ENCODE data around the gene TBC1D9B.

Gene TBC1D9B

DNA sequence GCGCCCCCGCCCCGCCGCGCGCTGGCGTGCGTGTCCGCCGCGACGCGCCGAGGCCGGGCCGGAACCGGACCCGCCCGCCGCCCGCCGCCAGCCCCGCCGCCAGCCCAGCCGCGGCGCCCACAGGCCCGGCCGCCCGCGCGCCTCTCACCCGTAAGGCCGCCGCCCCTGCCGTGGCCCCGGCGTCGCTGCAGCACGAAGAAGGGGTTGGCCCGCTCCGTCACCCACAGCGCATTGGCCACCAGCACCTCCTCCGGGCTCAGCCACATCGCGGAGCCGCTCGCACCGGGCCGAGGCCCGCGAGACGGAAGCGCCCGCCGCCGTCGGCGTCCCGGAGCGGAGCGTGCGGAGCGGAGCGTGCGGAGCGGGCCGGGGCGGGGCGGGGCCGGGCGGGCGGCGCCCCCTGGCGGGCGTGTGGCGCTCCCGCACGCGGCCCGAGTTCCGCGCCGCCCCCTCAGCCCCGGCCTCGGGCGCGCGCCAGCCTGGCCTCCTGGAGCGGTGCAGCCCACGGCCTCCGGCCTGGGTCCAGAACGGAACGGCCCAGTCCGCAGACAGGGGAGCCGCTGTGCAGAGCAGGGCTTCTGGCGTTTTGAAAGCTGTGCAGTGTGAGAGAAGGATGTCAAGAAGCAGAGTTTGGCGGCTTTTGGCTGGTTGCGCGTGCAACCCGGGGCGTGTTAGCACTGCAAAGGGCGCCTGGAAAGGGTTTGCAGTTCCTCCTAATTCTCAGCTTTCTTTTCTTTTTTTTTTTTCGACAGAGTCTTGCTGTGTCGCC lies at the start of gene TBC1D9B:
TBC1D9B (minus strand) TSS at position 342 of the 769 bp plus-strand sequence; CDS start at position 266, 76 bp downstream.
- in situ Hi-C loops (cut with HindIII; ENCODE audit: low pct_ligation_motif_present, low sequenced_read_pairs) = no loop called here

DNA sequence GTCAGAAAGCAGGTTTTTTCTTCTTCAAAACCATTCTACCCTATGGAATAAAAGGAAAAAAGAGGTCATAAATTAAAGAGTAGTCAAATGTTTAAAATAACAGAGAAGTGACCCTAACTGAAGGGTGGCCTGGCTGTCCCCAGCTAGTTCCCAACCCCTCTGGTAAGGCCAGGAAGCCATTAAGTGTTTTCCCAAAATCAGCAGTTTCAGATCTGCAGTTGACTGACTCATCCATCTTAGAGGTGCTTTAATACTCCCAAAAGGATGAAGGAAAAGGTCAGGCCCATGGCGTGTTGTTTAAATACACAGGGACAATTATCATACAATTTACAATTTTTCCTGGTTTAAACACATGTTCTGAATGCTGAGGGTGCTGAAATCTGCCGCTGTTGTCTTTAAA lies 47.9 kb upstream of the TBC1D9B start:
- Histone ChIP-seq H3K36me3 (replicated peaks) (no peaks in the 10 kb centered on the region), H3K27ac (no peak overlapping the region), H3K4me3 (ENCODE audit: low read depth, low read length) (no peak overlapping the region), H3K27me3 (replicated peaks) (no peaks in the 10 kb centered on the region)
- DNase-seq = no peak
- TF ChIP-seq, protein P1, sequence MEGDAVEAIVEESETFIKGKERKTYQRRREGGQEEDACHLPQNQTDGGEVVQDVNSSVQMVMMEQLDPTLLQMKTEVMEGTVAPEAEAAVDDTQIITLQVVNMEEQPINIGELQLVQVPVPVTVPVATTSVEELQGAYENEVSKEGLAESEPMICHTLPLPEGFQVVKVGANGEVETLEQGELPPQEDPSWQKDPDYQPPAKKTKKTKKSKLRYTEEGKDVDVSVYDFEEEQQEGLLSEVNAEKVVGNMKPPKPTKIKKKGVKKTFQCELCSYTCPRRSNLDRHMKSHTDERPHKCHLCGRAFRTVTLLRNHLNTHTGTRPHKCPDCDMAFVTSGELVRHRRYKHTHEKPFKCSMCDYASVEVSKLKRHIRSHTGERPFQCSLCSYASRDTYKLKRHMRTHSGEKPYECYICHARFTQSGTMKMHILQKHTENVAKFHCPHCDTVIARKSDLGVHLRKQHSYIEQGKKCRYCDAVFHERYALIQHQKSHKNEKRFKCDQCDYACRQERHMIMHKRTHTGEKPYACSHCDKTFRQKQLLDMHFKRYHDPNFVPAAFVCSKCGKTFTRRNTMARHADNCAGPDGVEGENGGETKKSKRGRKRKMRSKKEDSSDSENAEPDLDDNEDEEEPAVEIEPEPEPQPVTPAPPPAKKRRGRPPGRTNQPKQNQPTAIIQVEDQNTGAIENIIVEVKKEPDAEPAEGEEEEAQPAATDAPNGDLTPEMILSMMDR (IDR thresholded peaks at IDR 0.05; ENCODE audit: low read depth, low read length, missing control alignments) = no peak
- in situ Hi-C loops (cut with HindIII; ENCODE audit: low pct_ligation_motif_present, low sequenced_read_pairs) = no loop called here

More for the DNA sequence above, at the start of gene TBC1D9B:
- Histone ChIP-seq H3K27ac (no peak within 1 kb of the TSS), H3K36me3 (replicated peaks) (peaks cover 13% of the 10 kb centered on the region), H3K4me3 (ENCODE audit: low read depth, low read length) (peak within 1 kb of the TSS; percentile 77), H3K27me3 (replicated peaks) (no peaks in the 10 kb centered on the region)
- no peak for DNase-seq
- TF ChIP-seq, protein P1 (IDR thresholded peaks at IDR 0.05; ENCODE audit: low read depth, low read length, missing control alignments) = peak; percentile 29

DNA sequence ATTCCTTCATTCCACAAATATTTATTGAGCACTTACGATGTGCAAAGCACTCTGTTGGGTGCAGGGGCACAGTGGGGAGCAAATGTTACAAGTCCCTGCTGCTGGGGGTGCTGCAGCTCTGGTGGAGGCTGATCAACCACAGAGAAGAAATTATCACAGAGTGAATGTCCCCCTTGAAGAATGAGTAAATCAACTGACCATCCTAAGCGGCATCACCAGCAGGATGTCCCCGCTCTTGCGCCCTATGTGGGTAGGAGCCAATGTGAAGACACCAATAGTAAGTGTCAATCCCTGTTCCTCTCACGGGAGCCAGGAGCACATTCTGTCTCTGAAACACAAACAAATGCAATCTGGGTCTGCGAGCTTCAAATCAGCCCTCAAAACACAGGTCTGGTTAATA lies 47.4 kb upstream of the TBC1D9B start:
- TF ChIP-seq, protein P1 (IDR thresholded peaks at IDR 0.05; ENCODE audit: low read depth, low read length, missing control alignments) = no peak
- in situ Hi-C loops (cut with HindIII; ENCODE audit: low pct_ligation_motif_present, low sequenced_read_pairs) = no loop called here
- Histone ChIP-seq H3K27me3 (replicated peaks) (no peaks in the 10 kb centered on the region), H3K27ac (no peak overlapping the region), H3K36me3 (replicated peaks) (no peaks in the 10 kb centered on the region), H3K4me3 (ENCODE audit: low read depth, low read length) (no peak overlapping the region)
- no peak for DNase-seq

DNA sequence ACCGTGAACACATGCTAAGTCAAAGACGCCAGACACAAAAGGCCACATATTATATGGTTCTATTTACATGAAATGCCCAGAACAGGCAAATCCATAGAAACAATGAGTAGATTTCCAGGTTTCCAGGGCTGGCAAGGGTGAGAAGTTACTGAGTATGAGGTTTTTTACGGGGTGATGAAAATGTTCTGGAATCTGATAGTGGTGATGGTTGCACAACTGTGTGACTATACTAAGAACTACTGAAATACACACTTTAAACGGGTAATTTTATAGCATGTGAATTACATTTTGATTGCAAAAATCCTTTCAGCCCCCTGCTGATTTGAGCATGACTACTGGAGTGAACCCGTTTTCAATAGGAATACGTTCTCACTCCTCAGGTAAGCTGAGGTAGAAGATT lies 46.7 kb upstream of the TBC1D9B start:
- DNase-seq = no peak
- in situ Hi-C loops (cut with HindIII; ENCODE audit: low pct_ligation_motif_present, low sequenced_read_pairs) = no loop called here
- Histone ChIP-seq H3K4me3 (ENCODE audit: low read depth, low read length) (no peak overlapping the region), H3K27me3 (replicated peaks) (no peaks in the 10 kb centered on the region), H3K36me3 (replicated peaks) (no peaks in the 10 kb centered on the region), H3K27ac (no peak overlapping the region)
- TF ChIP-seq, protein P1 (IDR thresholded peaks at IDR 0.05; ENCODE audit: low read depth, low read length, missing control alignments) = no peak

DNA sequence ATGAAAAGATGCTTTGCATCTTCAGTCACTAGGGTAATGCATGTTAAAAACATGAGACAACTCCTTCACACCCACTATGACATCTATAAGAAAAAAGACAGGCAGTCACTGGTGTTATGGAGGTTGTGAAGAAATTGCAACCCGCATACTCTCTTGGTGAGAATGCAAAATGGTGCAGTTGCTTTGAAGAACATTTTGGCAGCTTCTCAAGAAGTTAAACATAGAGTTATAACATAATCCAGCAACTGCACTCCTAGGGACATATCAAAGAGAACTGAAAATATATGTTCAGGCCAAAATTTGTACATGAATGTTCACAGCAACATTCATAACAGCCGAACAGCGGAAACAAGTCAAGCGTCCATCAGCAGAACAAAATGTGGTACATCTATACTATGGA lies 46.3 kb upstream of the TBC1D9B start:
- Histone ChIP-seq H3K27ac (no peak overlapping the region), H3K36me3 (replicated peaks) (no peaks in the 10 kb centered on the region), H3K4me3 (ENCODE audit: low read depth, low read length) (no peak overlapping the region), H3K27me3 (replicated peaks) (no peaks in the 10 kb centered on the region)
- TF ChIP-seq, protein P1 (IDR thresholded peaks at IDR 0.05; ENCODE audit: low read depth, low read length, missing control alignments) = no peak
- no peak for DNase-seq
- in situ Hi-C loops (cut with HindIII; ENCODE audit: low pct_ligation_motif_present, low sequenced_read_pairs) = no loop called here

Measured in brain microvascular endothelial cell (primary cell).